Muscle of leg (tissue), 11 donors: ENCODE results near the gene FAM43A. TPM values are rescaled to one million over a fixed set of nuclear protein-coding genes. Genes with fewer than 3 reads are reported as not detected.

ENCODE experiments used
- DNase-seq: peaks from one replicate; pipeline ENCODE4 v3.0.0; 2013
- H3K27ac ChIP-seq: one replicate; pipeline ENCODE4 v1.5.1; 2013; ENCODE audit warnings: mild to moderate bottlenecking, low read length, control low read depth
- H3K27me3 ChIP-seq: one replicate; pipeline ENCODE4 v1.6.1; 2013; ENCODE audit warnings: low read length; ENCODE audit not compliant: control insufficient read depth, insufficient read depth
- H3K36me3 ChIP-seq: one replicate; pipeline ENCODE4 v1.6.1; 2013; ENCODE audit warnings: low read length; ENCODE audit not compliant: control insufficient read depth, insufficient read depth
- H3K4me1 ChIP-seq: one replicate; pipeline ENCODE4 v1.6.1; 2013; ENCODE audit warnings: low read length; ENCODE audit not compliant: control insufficient read depth, insufficient read depth
- H3K4me3 ChIP-seq: one replicate; pipeline ENCODE4 v1.5.1; 2013; ENCODE audit warnings: low read length, control low read depth
- H3K9me3 ChIP-seq: replicated peaks from 2 replicates; pipeline ENCODE4 v1.6.1; 2013; ENCODE audit warnings: low read depth, low read length; ENCODE audit not compliant: control insufficient read depth
- WGBS: methylation state at CpG from one replicate; pipeline ENCODE4 v1.1.5; 2013; ENCODE audit warnings: missing lambda C conversion rate; ENCODE audit not compliant: insufficient coverage; 5-methylcytosine and 5-hydroxymethylcytosine counted together
- polyA plus RNA-seq, 8 donors: library from polyadenylated mRNA; unstranded; fragments of 120-200 nt; gene quantifications; one replicate each; pipeline versions ENCODE4 v1.2.1 to v1.2.3, GENCODE V29; 2013; ENCODE audit warnings: inconsistent platforms in 1 of 8, low replicate concordance in 1 of 8; ENCODE audit not compliant: insufficient read length in 8 of 8, insufficient read depth in 1 of 8
- total RNA-seq: library from RNA; stranded (reverse); fragments of 120-200 nt; gene quantifications from one replicate; pipeline ENCODE4 v1.2.4, GENCODE V29; 2013

FAM43A gene
- total and polyA plus RNA-seq, 9 donors, result 13.8 to 31.7 (median 23.3) TPM

- H3K4me3 ChIP-seq, result no peak overlapping the region
- DNase-seq, result no peak
- H3K4me1 ChIP-seq, result peaks cover 9% of the 10 kb centered on the region
- 75% methylated on average over 2 of the region's 3 CpGs for WGBS
- H3K9me3 ChIP-seq, result no peaks in the 10 kb centered on the region
- H3K27ac ChIP-seq, result no peak overlapping the region
- H3K36me3 ChIP-seq, result peaks cover 7% of the 10 kb centered on the region
- peaks cover 9% of the 10 kb centered on the region for H3K27me3 ChIP-seq
Observed at GRCh38 chr3:194673761-194674160, 11.9 kb upstream of the FAM43A start.

GRCh38 chr3:194675081-194675640, 10.5 kb upstream of the FAM43A start:
- Histone ChIP-seq H3K4me1 (peaks cover 9% of the 10 kb centered on the region), H3K27me3 (peaks cover 9% of the 10 kb centered on the region), H3K4me3 (no peak overlapping the region), H3K27ac (no peak overlapping the region), H3K9me3 (no peaks in the 10 kb centered on the region), H3K36me3 (no peaks in the 10 kb centered on the region)
- WGBS, result 38% methylated on average over 6 of the region's 12 CpGs
- peak; percentile 31 for DNase-seq

- peak; percentile 37 for DNase-seq
- Histone ChIP-seq H3K9me3 (no peaks in the 10 kb centered on the region), H3K36me3 (no peaks in the 10 kb centered on the region), H3K27me3 (peaks cover 9% of the 10 kb centered on the region), H3K4me3 (no peak overlapping the region), H3K27ac (no peak overlapping the region), H3K4me1 (peaks cover 8% of the 10 kb centered on the region)
- WGBS, result no CpG with 5 or more reads among the region's 4 CpGs
Observed at GRCh38 chr3:194675680-194676079, 10.0 kb upstream of the FAM43A start.

GRCh38 chr3:194676471-194676870, 9.2 kb upstream of the FAM43A start:
- no peak overlapping the region for H3K4me3 ChIP-seq
- H3K9me3 ChIP-seq, result no peaks in the 10 kb centered on the region
- no peak for DNase-seq
- no peak overlapping the region for H3K27ac ChIP-seq
- WGBS, result 71% methylated on average over 1 of the region's 1 CpG
- no peaks in the 10 kb centered on the region for H3K36me3 ChIP-seq
- H3K27me3 ChIP-seq, result peaks cover 9% of the 10 kb centered on the region
- H3K4me1 ChIP-seq, result peaks cover 4% of the 10 kb centered on the region

GRCh38 chr3:194680888-194681615, 4.6 kb upstream of the FAM43A start:
- DNase-seq, result no peak
- Histone ChIP-seq H3K4me1 (peaks cover 9% of the 10 kb centered on the region), H3K4me3 (no peak overlapping the region), H3K36me3 (no peaks in the 10 kb centered on the region), H3K27me3 (peaks cover 1% of the 10 kb centered on the region), H3K27ac (no peak overlapping the region), H3K9me3 (no peaks in the 10 kb centered on the region)
- 71% methylated on average over 10 of the region's 11 CpGs for WGBS

GRCh38 chr3:194682189-194682693, 3.4 kb upstream of the FAM43A start:
- no peak overlapping the region for H3K4me3 ChIP-seq
- H3K27ac ChIP-seq, result no peak overlapping the region
- H3K9me3 ChIP-seq, result no peaks in the 10 kb centered on the region
- DNase-seq, result no peak
- WGBS, result 39% methylated on average over 4 of the region's 4 CpGs
- peaks cover 19% of the 10 kb centered on the region for H3K4me1 ChIP-seq
- H3K36me3 ChIP-seq, result no peaks in the 10 kb centered on the region
- H3K27me3 ChIP-seq, result peaks cover 12% of the 10 kb centered on the region

GRCh38 chr3:194682694-194683310, 2.9 kb upstream of the FAM43A start:
- H3K36me3 ChIP-seq, result no peaks in the 10 kb centered on the region
- peak; percentile 90 for DNase-seq
- no peaks in the 10 kb centered on the region for H3K9me3 ChIP-seq
- peaks cover 15% of the 10 kb centered on the region for H3K27me3 ChIP-seq
- no peak overlapping the region for H3K27ac ChIP-seq
- H3K4me1 ChIP-seq, result peaks cover 24% of the 10 kb centered on the region
- no peak overlapping the region for H3K4me3 ChIP-seq
- WGBS, result 52% methylated on average over 13 of the region's 14 CpGs

GRCh38 chr3:194683380-194683779, 2.3 kb upstream of the FAM43A start:
- Histone ChIP-seq H3K36me3 (peaks cover 2% of the 10 kb centered on the region), H3K4me3 (no peak overlapping the region), H3K9me3 (no peaks in the 10 kb centered on the region), H3K4me1 (peaks cover 29% of the 10 kb centered on the region), H3K27ac (no peak overlapping the region), H3K27me3 (peaks cover 18% of the 10 kb centered on the region)
- no CpG with 5 or more reads among the region's 2 CpGs for WGBS
- no peak for DNase-seq

- 0% methylated on average over 1 of the region's 13 CpGs for WGBS
- Histone ChIP-seq H3K27ac (no peak overlapping the region), H3K4me3 (peak overlapping the region; percentile 70), H3K9me3 (no peaks in the 10 kb centered on the region), H3K4me1 (peaks cover 41% of the 10 kb centered on the region), H3K36me3 (peaks cover 3% of the 10 kb centered on the region), H3K27me3 (peaks cover 18% of the 10 kb centered on the region)
- no peak for DNase-seq
Observed at GRCh38 chr3:194685065-194685717, 492 bp upstream of the FAM43A start.

GRCh38 chr3:194686414-194686815, 732 bp downstream of the FAM43A start:
- H3K36me3 ChIP-seq, result peaks cover 3% of the 10 kb centered on the region
- H3K27me3 ChIP-seq, result peaks cover 18% of the 10 kb centered on the region
- WGBS, result 0% methylated on average over 29 of the region's 29 CpGs
- no peaks in the 10 kb centered on the region for H3K9me3 ChIP-seq
- no peak for DNase-seq
- peak overlapping the region; percentile 52 for H3K27ac ChIP-seq
- H3K4me3 ChIP-seq, result peak overlapping the region; percentile 70
- H3K4me1 ChIP-seq, result peaks cover 49% of the 10 kb centered on the region
